GM12878 (cell line): Measurements from ENCODE around the gene HMCN2. TPM values are rescaled to one million over a fixed set of nuclear protein-coding genes. Genes with fewer than 3 reads are reported as not detected.

ENCODE experiments used
- FOXM1 ChIP-seq: IDR thresholded peaks from 2 replicates; pipeline ENCODE4 v1.6.1; 2012; ENCODE audit warnings: low read depth, mild to moderate bottlenecking, inconsistent platforms, low read length, moderate library complexity
- HDAC6 ChIP-seq: fragments of 200-600 bp; sonication (generic); IDR thresholded peaks from one replicate; pipeline ENCODE4 v1.8.0; 2017; ENCODE audit warnings: antibody characterized with exemption; ENCODE audit not compliant: unreplicated experiment
- JUNB ChIP-seq: IDR thresholded peaks from 2 replicates; pipeline ENCODE4 v1.6.1; 2016; ENCODE audit warnings: antibody characterized with exemption, mild to moderate bottlenecking
- MXI1 ChIP-seq: fragments of 150-350 bp; IDR thresholded peaks from 2 replicates; pipeline ENCODE4 v1.6.1; 2011; ENCODE audit warnings: low read depth, mild to moderate bottlenecking, inconsistent platforms, low read length, improper control_type of control experiment
- NBN ChIP-seq: fragments of 450-650 bp; IDR thresholded peaks from 2 replicates; pipeline ENCODE4 v1.6.1; 2016
- POLR2A ChIP-seq: IDR thresholded peaks from 2 replicates; pipeline ENCODE4 v1.6.1; 2011; ENCODE audit warnings: low read depth, mild to moderate bottlenecking, low read length
- POU2F2 ChIP-seq: IDR thresholded peaks from 3 replicates; pipeline ENCODE4 v1.6.1; 2011; ENCODE audit warnings: low read depth, mild to moderate bottlenecking, low read length, borderline replicate concordance
- RB1 ChIP-seq: fragments of 450-650 bp; formaldehyde crosslinking; IDR thresholded peaks from 2 replicates; pipeline ENCODE4 v1.6.1; 2017; ENCODE audit warnings: mild to moderate bottlenecking, borderline replicate concordance
- RELA ChIP-seq: fragments of 450-650 bp; IDR thresholded peaks from 2 replicates; pipeline ENCODE4 v1.8.0; 2014; ENCODE audit warnings: borderline replicate concordance; ENCODE audit not compliant: partially characterized antibody
- RFX5 ChIP-seq: IDR thresholded peaks from 2 replicates; pipeline ENCODE4 v1.6.1; 2011; ENCODE audit warnings: low read depth, low read length, improper control_type of control experiment
- TAF1 ChIP-seq: IDR thresholded peaks from 2 replicates; pipeline ENCODE4 v1.6.1; 2011; ENCODE audit warnings: mild to moderate bottlenecking, low read depth, low read length, borderline replicate concordance
- polyA plus RNA-seq, 11 experiments: library from polyadenylated mRNA; depleted of rRNA in 4 of 11; unstranded in 6 of 11; stranded (reverse) in 5 of 11; fragments of >200 nt; fragmentation: Nextera tagmentation in 4 of 11; fragmentation: Illumina TruSeq in 1 of 11; extraction: Ambion mirVana in 4 of 11; extraction: Trizol in 1 of 11; gene quantifications; 1 replicate in 1 of 11; 2 replicates in 10 of 11; pipeline versions ENCODE4 v1.2.1 to v1.2.3, GENCODE V29; 2011 to 2016; ENCODE audit warnings: inconsistent platforms in 2 of 11, missing spikeins in 2 of 11, low read depth in 1 of 11
- total RNA-seq, 4 experiments: library from RNA; depleted of rRNA in 3 of 4; stranded (reverse); fragments of >200 nt in 3 of 4; fragmentation: Illumina TruSeq in 1 of 4; extraction: Trizol in 1 of 4; gene quantifications; 2 replicates each; pipeline versions ENCODE4 v1.2.1 to v1.2.3, GENCODE V29; 2013 to 2021
- TF ChIP-seq, protein P1 (sequence below): fragments of 450-650 bp; formaldehyde crosslinking; IDR thresholded peaks from 2 replicates; pipeline ENCODE4 v1.5.0; 2022; ENCODE audit warnings: mild to moderate bottlenecking, missing genetic modification characterization
- TF ChIP-seq, protein P2 (sequence below): IDR thresholded peaks from 2 replicates; pipeline ENCODE4 v1.6.1; 2012; ENCODE audit warnings: low read depth, low read length, improper control_type of control experiment
- TF ChIP-seq, protein P3 (sequence below): fragments of 150-350 bp; IDR thresholded peaks from 2 replicates; pipeline ENCODE4 v1.6.1; 2014; ENCODE audit warnings: mild to moderate bottlenecking, low read depth, low read length
- TF ChIP-seq, protein P4 (sequence below): IDR thresholded peaks from 2 replicates; pipeline ENCODE4 v1.6.1; 2011; ENCODE audit warnings: borderline replicate concordance, low read depth, mild to moderate bottlenecking, moderate library complexity, mixed read lengths, low read length; ENCODE audit not compliant: insufficient read depth; ENCODE audit errors: extremely low read length

HMCN2 gene
- total and polyA plus RNA-seq, 10 of the 15 experiments (the other 5 are each of a cell fraction or from before 2014, with no cell fraction given) = 0.04 TPM; not detected in 9

DNA sequence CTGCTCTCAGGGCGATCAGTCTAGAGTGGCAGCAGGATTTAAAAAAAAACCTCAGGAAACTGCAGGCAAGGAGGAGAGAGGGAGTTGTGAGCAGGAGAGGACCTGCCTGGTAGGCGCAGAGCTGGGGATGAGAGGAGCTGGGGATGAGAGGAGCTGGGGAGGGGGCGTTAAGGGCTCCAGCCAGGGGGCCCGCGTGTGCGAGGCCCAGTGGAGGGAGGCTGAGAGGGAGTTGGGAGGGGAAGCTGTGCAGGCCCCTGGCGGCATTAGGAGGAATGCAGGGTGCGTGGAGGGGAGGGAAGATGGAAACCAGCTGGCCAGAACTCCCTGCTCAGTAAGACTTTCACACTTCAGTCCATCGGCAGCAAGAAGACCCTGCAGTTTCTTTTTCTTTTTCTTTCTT, 45.2 kb upstream of the HMCN2 start (continued):
- TF ChIP-seq, protein P1, sequence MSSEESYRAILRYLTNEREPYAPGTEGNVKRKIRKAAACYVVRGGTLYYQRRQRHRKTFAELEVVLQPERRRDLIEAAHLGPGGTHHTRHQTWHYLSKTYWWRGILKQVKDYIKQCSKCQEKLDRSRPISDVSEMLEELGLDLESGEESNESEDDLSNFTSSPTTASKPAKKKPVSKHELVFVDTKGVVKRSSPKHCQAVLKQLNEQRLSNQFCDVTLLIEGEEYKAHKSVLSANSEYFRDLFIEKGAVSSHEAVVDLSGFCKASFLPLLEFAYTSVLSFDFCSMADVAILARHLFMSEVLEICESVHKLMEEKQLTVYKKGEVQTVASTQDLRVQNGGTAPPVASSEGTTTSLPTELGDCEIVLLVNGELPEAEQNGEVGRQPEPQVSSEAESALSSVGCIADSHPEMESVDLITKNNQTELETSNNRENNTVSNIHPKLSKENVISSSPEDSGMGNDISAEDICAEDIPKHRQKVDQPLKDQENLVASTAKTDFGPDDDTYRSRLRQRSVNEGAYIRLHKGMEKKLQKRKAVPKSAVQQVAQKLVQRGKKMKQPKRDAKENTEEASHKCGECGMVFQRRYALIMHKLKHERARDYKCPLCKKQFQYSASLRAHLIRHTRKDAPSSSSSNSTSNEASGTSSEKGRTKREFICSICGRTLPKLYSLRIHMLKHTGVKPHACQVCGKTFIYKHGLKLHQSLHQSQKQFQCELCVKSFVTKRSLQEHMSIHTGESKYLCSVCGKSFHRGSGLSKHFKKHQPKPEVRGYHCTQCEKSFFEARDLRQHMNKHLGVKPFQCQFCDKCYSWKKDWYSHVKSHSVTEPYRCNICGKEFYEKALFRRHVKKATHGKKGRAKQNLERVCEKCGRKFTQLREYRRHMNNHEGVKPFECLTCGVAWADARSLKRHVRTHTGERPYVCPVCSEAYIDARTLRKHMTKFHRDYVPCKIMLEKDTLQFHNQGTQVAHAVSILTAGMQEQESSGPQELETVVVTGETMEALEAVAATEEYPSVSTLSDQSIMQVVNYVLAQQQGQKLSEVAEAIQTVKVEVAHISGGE (CRISPR knock-in tag) = no peak
- TF ChIP-seq RELA (no peak), MXI1 (no peak), POLR2A (no peak), FOXM1 (no peak), RFX5 (no peak), POU2F2 (no peak), RB1 (no peak), TAF1 (no peak), JUNB (no peak), NBN (no peak), HDAC6 (no peak)
- TF ChIP-seq, protein P2, sequence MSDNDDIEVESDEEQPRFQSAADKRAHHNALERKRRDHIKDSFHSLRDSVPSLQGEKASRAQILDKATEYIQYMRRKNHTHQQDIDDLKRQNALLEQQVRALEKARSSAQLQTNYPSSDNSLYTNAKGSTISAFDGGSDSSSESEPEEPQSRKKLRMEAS = no peak
- TF ChIP-seq, protein P3, sequence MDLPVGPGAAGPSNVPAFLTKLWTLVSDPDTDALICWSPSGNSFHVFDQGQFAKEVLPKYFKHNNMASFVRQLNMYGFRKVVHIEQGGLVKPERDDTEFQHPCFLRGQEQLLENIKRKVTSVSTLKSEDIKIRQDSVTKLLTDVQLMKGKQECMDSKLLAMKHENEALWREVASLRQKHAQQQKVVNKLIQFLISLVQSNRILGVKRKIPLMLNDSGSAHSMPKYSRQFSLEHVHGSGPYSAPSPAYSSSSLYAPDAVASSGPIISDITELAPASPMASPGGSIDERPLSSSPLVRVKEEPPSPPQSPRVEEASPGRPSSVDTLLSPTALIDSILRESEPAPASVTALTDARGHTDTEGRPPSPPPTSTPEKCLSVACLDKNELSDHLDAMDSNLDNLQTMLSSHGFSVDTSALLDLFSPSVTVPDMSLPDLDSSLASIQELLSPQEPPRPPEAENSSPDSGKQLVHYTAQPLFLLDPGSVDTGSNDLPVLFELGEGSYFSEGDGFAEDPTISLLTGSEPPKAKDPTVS = no peak
- TF ChIP-seq, protein P4, sequence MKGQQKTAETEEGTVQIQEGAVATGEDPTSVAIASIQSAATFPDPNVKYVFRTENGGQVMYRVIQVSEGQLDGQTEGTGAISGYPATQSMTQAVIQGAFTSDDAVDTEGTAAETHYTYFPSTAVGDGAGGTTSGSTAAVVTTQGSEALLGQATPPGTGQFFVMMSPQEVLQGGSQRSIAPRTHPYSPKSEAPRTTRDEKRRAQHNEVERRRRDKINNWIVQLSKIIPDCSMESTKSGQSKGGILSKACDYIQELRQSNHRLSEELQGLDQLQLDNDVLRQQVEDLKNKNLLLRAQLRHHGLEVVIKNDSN = no peak
